H1 (cell line): ENCODE data around the gene FNDC11.

Experiments used
- BCL11A ChIP-seq, 2 experiments: IDR thresholded peaks; one replicate each; pipeline ENCODE4 v1.6.1; 2011; ENCODE audit warnings: low read depth in 2 of 2, low read length in 2 of 2, mild to moderate bottlenecking in 2 of 2
- CEBPB ChIP-seq: IDR thresholded peaks from 2 replicates; pipeline ENCODE4 v1.6.1; 2012; ENCODE audit warnings: low read depth, low read length
- CHD2 ChIP-seq: IDR thresholded peaks from 2 replicates; pipeline ENCODE4 v1.6.1; 2012; ENCODE audit warnings: low read length, improper control_type of control experiment
- RAD21 ChIP-seq, 2 experiments: IDR thresholded peaks in 1 of 2; conservative IDR thresholded peaks in 1 of 2; 2 replicates each; pipeline ENCODE4 v1.6.1; 2011; ENCODE audit warnings: low read depth in 2 of 2, low read length in 2 of 2, improper control_type of control experiment in 1 of 2, inconsistent platforms in 1 of 2, mild to moderate bottlenecking in 1 of 2, moderate library complexity in 1 of 2
- RBBP5 ChIP-seq: IDR thresholded peaks from 2 replicates; pipeline ENCODE4 v1.7.1; 2012; ENCODE audit warnings: low read depth, mild to moderate bottlenecking, inconsistent platforms, low read length, moderate library complexity, borderline replicate concordance
- SP1 ChIP-seq: IDR thresholded peaks from 2 replicates; pipeline ENCODE4 v1.6.1; 2011; ENCODE audit warnings: low read depth, low read length
- SP2 ChIP-seq: IDR thresholded peaks from 2 replicates; pipeline ENCODE4 v1.6.1; 2012; ENCODE audit warnings: mild to moderate bottlenecking, low read length, inconsistent platforms
- YY1 ChIP-seq: IDR thresholded peaks from 2 replicates; pipeline ENCODE4 v1.6.1; 2011; ENCODE audit warnings: low read depth, mild to moderate bottlenecking, low read length
- TF ChIP-seq, protein P1 (sequence below): IDR thresholded peaks from 2 replicates; pipeline ENCODE4 v1.6.1; 2012; ENCODE audit warnings: inconsistent platforms
- TF ChIP-seq, protein P2 (sequence below), 3 experiments: IDR thresholded peaks; 1 replicate in 2 of 3; 2 replicates in 1 of 3; pipeline versions ENCODE4 v1.5.1 to v1.6.1; 2011; ENCODE audit warnings: low read length in 3 of 3, mild to moderate bottlenecking in 3 of 3, inconsistent platforms in 2 of 3, low read depth in 1 of 3, moderate library complexity in 1 of 3; ENCODE audit not compliant: insufficient read depth in 1 of 3; ENCODE audit errors: control extremely low read depth in 1 of 3
- TF ChIP-seq, protein P3 (sequence below): IDR thresholded peaks from 2 replicates; pipeline ENCODE4 v1.6.1; 2011; ENCODE audit warnings: low read depth, mild to moderate bottlenecking, low read length; ENCODE audit not compliant: insufficient read depth

DNA sequence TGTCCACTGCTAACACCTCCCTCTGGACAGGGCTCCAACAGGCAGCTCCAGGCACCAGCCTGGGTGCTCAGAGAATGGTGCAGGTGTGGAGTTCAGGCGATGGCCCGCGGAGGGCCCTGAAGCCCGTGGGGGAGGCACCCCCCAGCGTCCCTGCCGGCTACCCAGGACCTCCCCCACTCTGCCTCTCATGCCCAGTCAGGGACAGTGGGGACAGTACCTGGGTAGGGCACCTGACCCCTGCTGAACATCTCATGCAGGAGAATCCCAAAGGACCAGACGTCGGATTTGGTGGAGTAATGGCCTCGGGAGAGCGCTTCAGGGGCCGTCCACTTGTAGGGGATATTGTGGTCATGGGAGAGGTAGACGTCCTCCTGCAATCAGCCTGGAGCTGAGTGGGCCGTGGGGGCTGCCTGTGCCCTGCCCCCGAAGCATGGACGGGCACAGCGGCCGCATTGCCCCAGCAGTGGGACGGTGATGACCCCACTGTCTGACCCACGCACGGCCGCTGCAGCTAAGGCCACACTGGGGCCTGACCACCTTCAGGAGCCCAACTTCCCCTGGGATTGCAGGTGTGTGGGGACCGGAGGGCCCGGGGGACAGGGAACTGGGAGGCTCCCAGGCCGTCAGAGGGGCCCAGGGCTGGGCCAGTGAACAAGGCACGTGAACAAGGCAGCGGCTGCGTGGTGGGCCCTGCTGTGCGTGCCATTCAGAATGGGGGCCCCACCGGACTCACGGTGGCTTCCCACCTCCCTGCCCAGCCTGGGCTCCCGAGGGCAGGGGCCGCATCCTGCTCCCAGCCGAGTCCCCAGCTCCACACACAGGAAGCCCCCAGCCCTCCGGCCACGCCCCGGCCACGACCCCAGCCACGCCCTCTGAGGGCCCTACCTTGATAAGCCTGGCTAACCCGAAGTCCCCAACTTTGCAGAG, 23.8 kb upstream of the FNDC11 start:
- TF ChIP-seq YY1 (no peak), RBBP5 (no peak), BCL11A (IDR thresholded peaks at IDR 0.05; ENCODE audit: low read depth in 2 of 2, low read length in 2 of 2) (no peak), RAD21 (IDR thresholded peaks at IDR 0.05 in 1 of 2, conservative IDR thresholded peaks at IDR 0.05 in 1 of 2; ENCODE audit: low read depth in 2 of 2, low read length in 2 of 2) (no peak), CHD2 (no peak), SP2 (no peak), SP1 (no peak), CEBPB (no peak)
- TF ChIP-seq, protein P1, sequence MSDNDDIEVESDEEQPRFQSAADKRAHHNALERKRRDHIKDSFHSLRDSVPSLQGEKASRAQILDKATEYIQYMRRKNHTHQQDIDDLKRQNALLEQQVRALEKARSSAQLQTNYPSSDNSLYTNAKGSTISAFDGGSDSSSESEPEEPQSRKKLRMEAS: no peak
- TF ChIP-seq, protein P2, sequence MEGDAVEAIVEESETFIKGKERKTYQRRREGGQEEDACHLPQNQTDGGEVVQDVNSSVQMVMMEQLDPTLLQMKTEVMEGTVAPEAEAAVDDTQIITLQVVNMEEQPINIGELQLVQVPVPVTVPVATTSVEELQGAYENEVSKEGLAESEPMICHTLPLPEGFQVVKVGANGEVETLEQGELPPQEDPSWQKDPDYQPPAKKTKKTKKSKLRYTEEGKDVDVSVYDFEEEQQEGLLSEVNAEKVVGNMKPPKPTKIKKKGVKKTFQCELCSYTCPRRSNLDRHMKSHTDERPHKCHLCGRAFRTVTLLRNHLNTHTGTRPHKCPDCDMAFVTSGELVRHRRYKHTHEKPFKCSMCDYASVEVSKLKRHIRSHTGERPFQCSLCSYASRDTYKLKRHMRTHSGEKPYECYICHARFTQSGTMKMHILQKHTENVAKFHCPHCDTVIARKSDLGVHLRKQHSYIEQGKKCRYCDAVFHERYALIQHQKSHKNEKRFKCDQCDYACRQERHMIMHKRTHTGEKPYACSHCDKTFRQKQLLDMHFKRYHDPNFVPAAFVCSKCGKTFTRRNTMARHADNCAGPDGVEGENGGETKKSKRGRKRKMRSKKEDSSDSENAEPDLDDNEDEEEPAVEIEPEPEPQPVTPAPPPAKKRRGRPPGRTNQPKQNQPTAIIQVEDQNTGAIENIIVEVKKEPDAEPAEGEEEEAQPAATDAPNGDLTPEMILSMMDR (IDR thresholded peaks at IDR 0.05; ENCODE audit: control extremely low read depth in 1 of 3, insufficient read depth in 1 of 3, low read depth in 1 of 3, low read length in 3 of 3): no peak
- TF ChIP-seq, protein P3, sequence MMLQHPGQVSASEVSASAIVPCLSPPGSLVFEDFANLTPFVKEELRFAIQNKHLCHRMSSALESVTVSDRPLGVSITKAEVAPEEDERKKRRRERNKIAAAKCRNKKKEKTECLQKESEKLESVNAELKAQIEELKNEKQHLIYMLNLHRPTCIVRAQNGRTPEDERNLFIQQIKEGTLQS: no peak
